GM12878 (cell line): ENCODE results near the gene DPF3. TPM values are rescaled to one million over a fixed set of nuclear protein-coding genes. Genes with fewer than 3 reads are reported as not detected.

Experiments used
- ATAC-seq: fragments of 200-7000 bp; cut with Tn5 transposase; 3 replicates; pipeline ENCODE4 v1.9.1; 2020; ENCODE audit warnings: mild to moderate bottlenecking, moderate library complexity
- BruUV-seq: library from RNA; stranded (reverse); fragments of 400-500 nt; replicated peaks from 2 replicates; lab custom pipeline; 2021; lab: Mats Ljungman, UMichigan
- CTCF ChIA-PET: fragments of 300-600 bp; sonication (Branson Sonifier 250); formaldehyde crosslinking; extraction: SDS; loops from one replicate; lab custom pipeline; 2021; ENCODE audit warnings: inconsistent platforms; lab: Yijun Ruan, JAX
- POLR2A ChIA-PET: fragments of 350-600 bp; formaldehyde crosslinking; extraction: SDS; loops from one replicate; lab custom pipeline; 2021; ENCODE audit warnings: inconsistent platforms; lab: Charles Lee
- RAD21 ChIA-PET: fragments of 300-600 bp; sonication (Branson Sonifier 250); formaldehyde crosslinking; loops from one replicate; lab custom pipeline; 2023; ENCODE audit warnings: antibody characterized with exemption; ENCODE audit not compliant: unreplicated experiment; lab: Charles Lee
- SMC1A ChIA-PET: fragments of 300-600 bp; sonication (Branson Sonifier 250); formaldehyde crosslinking; loops from one replicate; lab custom pipeline; 2023; ENCODE audit not compliant: unreplicated experiment, uncharacterized antibody; lab: Charles Lee
- DNase-seq: peaks from one replicate; pipeline ENCODE4 v3.0.0-alpha.2; 2011; ENCODE audit warnings: low read depth, low spot score
- FAIRE-seq: peaks from 3 replicates; lab custom pipeline; 2011; peaks lifted over from hg19 to GRCh38; lab: Jason Lieb, UNC
- H2AFZ ChIP-seq: 2 replicates; pipeline ENCODE4 v1.6.0; 2011; ENCODE audit warnings: low read depth, low read length, control low read depth; ENCODE audit not compliant: control insufficient read depth
- H3K27ac ChIP-seq: 2 replicates; pipeline ENCODE4 v1.5.1; 2011; ENCODE audit warnings: control low read depth; ENCODE audit not compliant: control insufficient read depth, insufficient read depth
- H3K27me3 ChIP-seq, 2 experiments: replicated peaks in 1 of 2; 2 replicates each; pipeline versions ENCODE4 v1.6.0 to v1.6.1; 2011; ENCODE audit warnings: low read length in 1 of 2; ENCODE audit not compliant: control insufficient read depth in 2 of 2, insufficient read depth in 2 of 2
- H3K36me3 ChIP-seq, 2 experiments: 2 replicates each; pipeline ENCODE4 v1.5.1; 2011; ENCODE audit warnings: low read length in 1 of 2; ENCODE audit not compliant: control insufficient read depth in 2 of 2, insufficient read depth in 2 of 2
- H3K4me1 ChIP-seq: 2 replicates; pipeline ENCODE4 v1.6.1; 2011; ENCODE audit warnings: mild to moderate bottlenecking, low read length, moderate library complexity, mixed read lengths; ENCODE audit not compliant: control insufficient read depth, insufficient read depth
- H3K4me2 ChIP-seq: 2 replicates; pipeline ENCODE4 v1.6.0; 2011; ENCODE audit warnings: control low read depth; ENCODE audit not compliant: control insufficient read depth, insufficient read depth
- H3K4me3 ChIP-seq: fragments of 200-600 bp; sonication (generic); 2 replicates; pipeline ENCODE4 v1.5.1; 2016
- H3K79me2 ChIP-seq: 2 replicates; pipeline ENCODE4 v1.6.0; 2011; ENCODE audit warnings: low read length; ENCODE audit not compliant: control insufficient read depth, insufficient read depth
- H3K9ac ChIP-seq: 2 replicates; pipeline ENCODE4 v1.8.0; 2011; ENCODE audit warnings: low read length, control low read depth, mixed read lengths; ENCODE audit not compliant: control insufficient read depth, insufficient read depth
- H3K9me3 ChIP-seq: replicated peaks from 3 replicates; pipeline ENCODE4 v1.5.1; 2011; ENCODE audit warnings: mild to moderate bottlenecking, low read length; ENCODE audit not compliant: control insufficient read depth, insufficient read depth
- H4K20me1 ChIP-seq: 2 replicates; pipeline ENCODE4 v1.6.0; 2011; ENCODE audit not compliant: control insufficient read depth, insufficient read depth
- BACH1 ChIP-seq: fragments of 450-650 bp; IDR thresholded peaks from 2 replicates; pipeline ENCODE4 v1.6.1; 2017; ENCODE audit warnings: mild to moderate bottlenecking, borderline replicate concordance
- EZH2 ChIP-seq: IDR thresholded peaks from 2 replicates; pipeline ENCODE4 v1.6.1; 2012; ENCODE audit warnings: low read depth, mild to moderate bottlenecking, control low read depth, inconsistent platforms, low read length, borderline replicate concordance; ENCODE audit not compliant: control insufficient read depth
- FOS ChIP-seq: IDR thresholded peaks from 3 replicates; pipeline ENCODE4 v1.6.1; 2011; ENCODE audit warnings: borderline replicate concordance; ENCODE audit not compliant: insufficient read length; ENCODE audit errors: extremely low read depth
- JUNB ChIP-seq: IDR thresholded peaks from 2 replicates; pipeline ENCODE4 v1.6.1; 2016; ENCODE audit warnings: antibody characterized with exemption, mild to moderate bottlenecking
- NFIC ChIP-seq: IDR thresholded peaks from 2 replicates; pipeline ENCODE4 v1.6.1; 2012; ENCODE audit warnings: low read depth, mild to moderate bottlenecking, inconsistent platforms, low read length, moderate library complexity
- PML ChIP-seq: IDR thresholded peaks from 2 replicates; pipeline ENCODE4 v1.6.1; 2012; ENCODE audit warnings: low read length, inconsistent platforms
- POU2F2 ChIP-seq: IDR thresholded peaks from 3 replicates; pipeline ENCODE4 v1.6.1; 2011; ENCODE audit warnings: low read depth, mild to moderate bottlenecking, low read length, borderline replicate concordance
- RBBP5 ChIP-seq: fragments of 200-600 bp; sonication (generic); conservative IDR thresholded peaks from 2 replicates; pipeline ENCODE4 v1.6.1; 2016
- STAT1 ChIP-seq: fragments of 450-650 bp; conservative IDR thresholded peaks from 2 replicates; pipeline ENCODE4 v1.6.1; 2014; ENCODE audit warnings: antibody characterized with exemption, mild to moderate bottlenecking
- SUZ12 ChIP-seq: fragments of 200-600 bp; sonication (generic); IDR thresholded peaks from one replicate; pipeline ENCODE4 v1.6.1; 2018; ENCODE audit warnings: antibody characterized with exemption, mild to moderate bottlenecking; ENCODE audit not compliant: unreplicated experiment
- WRNIP1 ChIP-seq: IDR thresholded peaks from 2 replicates; pipeline ENCODE4 v1.6.1; 2011; ENCODE audit warnings: low read depth, low read length, improper control_type of control experiment, borderline replicate concordance
- ZNF207 ChIP-seq: fragments of 450-650 bp; IDR thresholded peaks from 2 replicates; pipeline ENCODE4 v1.6.1; 2014; ENCODE audit warnings: antibody characterized with exemption, mild to moderate bottlenecking, borderline replicate concordance
- ZNF24 ChIP-seq: fragments of 450-650 bp; IDR thresholded peaks from 2 replicates; pipeline ENCODE4 v1.6.1; 2017; ENCODE audit warnings: antibody characterized with exemption, mild to moderate bottlenecking
- ZNF622 ChIP-seq: fragments of 450-650 bp; IDR thresholded peaks from 2 replicates; pipeline ENCODE4 v1.6.1; 2017; ENCODE audit warnings: mild to moderate bottlenecking, inconsistent platforms
- WGBS: methylation state at CpG from one replicate; pipeline ENCODE4 v1.1.6; 2016; ENCODE audit warnings: low lambda C conversion rate; ENCODE audit not compliant: insufficient replicate concordance, insufficient coverage; ENCODE audit errors: missing lambda C conversion rate; 5-methylcytosine and 5-hydroxymethylcytosine counted together
- in situ Hi-C: fragments of 300-500 bp; cut with MboI; formaldehyde crosslinking; loops from 9 replicates; pipeline ENCODE4 v1.14.3; 2018; ENCODE audit warnings: mixed read lengths
- intact Hi-C: fragments of 100-400 bp; cut with micrococcal nuclease; formaldehyde crosslinking; loops from one replicate; pipeline ENCODE4 v1.14.2; 2022; ENCODE audit not compliant: unreplicated experiment
- polyA plus RNA-seq, 11 experiments: library from polyadenylated mRNA; depleted of rRNA in 4 of 11; unstranded in 6 of 11; stranded (reverse) in 5 of 11; fragments of >200 nt; fragmentation: Nextera tagmentation in 4 of 11; fragmentation: Illumina TruSeq in 1 of 11; extraction: Ambion mirVana in 4 of 11; extraction: Trizol in 1 of 11; gene quantifications; 1 replicate in 1 of 11; 2 replicates in 10 of 11; pipeline versions ENCODE4 v1.2.1 to v1.2.3, GENCODE V29; 2011 to 2016; ENCODE audit warnings: inconsistent platforms in 2 of 11, missing spikeins in 2 of 11, low read depth in 1 of 11
- total RNA-seq, 4 experiments: library from RNA; depleted of rRNA in 3 of 4; stranded (reverse); fragments of >200 nt in 3 of 4; fragmentation: Illumina TruSeq in 1 of 4; extraction: Trizol in 1 of 4; gene quantifications; 2 replicates each; pipeline versions ENCODE4 v1.2.1 to v1.2.3, GENCODE V29; 2013 to 2021
- TF ChIP-seq, protein P1 (sequence below): fragments of 450-650 bp; formaldehyde crosslinking; IDR thresholded peaks from 2 replicates; pipeline ENCODE4 v1.5.0; 2022; ENCODE audit warnings: mild to moderate bottlenecking, missing genetic modification characterization

Gene DPF3
- total and polyA plus RNA-seq, 10 of the 15 experiments (the other 5 are each of a cell fraction or from before 2014, with no cell fraction given): 0.69 to 8.0 (median 2.2) TPM

DNA sequence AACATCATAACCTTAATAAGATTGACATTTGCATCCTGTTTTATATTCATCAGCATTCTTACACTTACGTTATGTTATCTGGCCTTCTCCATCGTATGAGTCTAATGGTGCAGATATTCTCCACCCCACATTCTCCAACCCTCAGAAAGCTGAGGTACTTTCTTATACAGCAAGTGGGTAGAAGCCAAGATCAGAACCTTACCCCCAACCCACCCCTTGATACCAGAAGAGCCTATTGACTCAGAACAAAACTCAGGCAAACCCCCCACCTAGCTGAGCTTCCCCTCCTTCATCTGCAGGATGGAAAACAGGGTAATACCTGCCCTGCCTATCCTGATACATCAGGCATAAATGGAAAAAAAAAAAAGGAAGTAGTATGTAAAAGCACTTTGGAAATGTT is 77.6 kb downstream of the DPF3 start:
- Histone ChIP-seq H3K36me3 (no peaks in the 10 kb centered on the region), H3K4me3 (no peak overlapping the region), H3K9me3 (peaks cover 3% of the 10 kb centered on the region; the same call in 2 of the 3 replicates), H3K9ac (no peak overlapping the region), H3K79me2 (no peaks in the 10 kb centered on the region)
- RAD21 ChIA-PET: no interaction called here
- no peak for FAIRE-seq
- TF ChIP-seq NFIC: 0 out of 2 replicates have a peak, but pooled peaks have one; percentile 33
- TF ChIP-seq BACH1: no peak
- TF ChIP-seq JUNB: peak; percentile 36; the same call in 1 of the 2 replicates
- TF ChIP-seq, all 136 proteins: peak for 2
- H3K27me3 ChIP-seq: no peaks in the 10 kb centered on the region
- intact Hi-C loops (loop anchor here (10.0 kb wide), 1 partner anchor 301 kb away; no protein-coding TSS in a partner anchor), in situ Hi-C loops (no loop called here)
- peak; percentile 23; the same call in 1 of the 3 replicates for ATAC-seq
- H3K4me2 ChIP-seq: no peak overlapping the region
- peaks cover 6% of the 10 kb centered on the region for H3K4me1 ChIP-seq
- BruUV-seq: no TSS peak
- SMC1A ChIA-PET: interaction anchor here (1.3 to 1.9 kb wide), 3 partner anchors 22 to 78 kb away, joined by 3 to 4 read pairs (median 3); partner anchors contain the start of gene DPF3
- no peak for DNase-seq
- POLR2A ChIA-PET: no interaction called here
- CTCF ChIA-PET: interaction anchor here (0.6 to 1.2 kb wide), 3 partner anchors 38 to 133 kb away, joined by 3 to 5 read pairs (median 3); no protein-coding TSS in a partner anchor
- H4K20me1 ChIP-seq: no peaks in the 10 kb centered on the region
- H2AFZ ChIP-seq: no peak overlapping the region
- H3K27ac ChIP-seq: no peak overlapping the region
- WGBS: 98% methylated on average over 2 of the region's 2 CpGs

DNA sequence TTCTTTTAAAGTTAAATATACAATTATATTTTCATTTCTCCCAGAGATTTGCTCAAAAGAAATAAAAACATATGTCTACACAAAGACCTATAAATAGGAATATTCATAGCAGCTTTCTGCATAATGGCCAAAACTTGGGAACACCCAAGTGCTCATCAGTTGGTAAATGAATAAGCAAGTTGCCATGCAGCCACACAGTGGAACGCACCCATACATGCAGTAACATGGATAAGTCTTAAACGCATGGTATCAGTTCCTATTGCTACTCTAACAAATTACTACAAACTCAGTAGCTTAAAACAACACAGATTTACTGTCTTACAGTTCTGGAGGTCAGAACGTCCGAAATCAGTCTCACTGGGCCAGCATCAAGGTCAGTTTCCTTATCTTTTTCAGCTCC is 78.5 kb downstream of the DPF3 start:
- H3K27me3 ChIP-seq: no peaks in the 10 kb centered on the region
- DNase-seq: no peak
- H3K9ac ChIP-seq: no peak overlapping the region
- intact Hi-C loops (loop anchor here (10.0 kb wide), 1 partner anchor 301 kb away; no protein-coding TSS in a partner anchor), in situ Hi-C loops (no loop called here)
- POLR2A ChIA-PET: interaction anchor here (0.6 kb wide), 1 partner anchor 46 kb away, joined by 3 read pairs; no protein-coding TSS in a partner anchor
- no peak overlapping the region for H3K27ac ChIP-seq
- no peak for ATAC-seq
- H2AFZ ChIP-seq: no peak overlapping the region
- no peaks in the 10 kb centered on the region for H3K79me2 ChIP-seq
- H4K20me1 ChIP-seq: no peaks in the 10 kb centered on the region
- CTCF ChIA-PET: interaction anchor here (1.0 kb wide), 1 partner anchor 12 kb away, joined by 3 read pairs; no protein-coding TSS in a partner anchor
- H3K4me2 ChIP-seq: no peak overlapping the region
- FAIRE-seq: no peak
- BruUV-seq: no TSS peak
- SMC1A ChIA-PET: interaction anchor here (1.4 kb wide), 1 partner anchor 39 kb away, joined by 3 read pairs; no protein-coding TSS in a partner anchor
- no peaks in the 10 kb centered on the region for H3K36me3 ChIP-seq
- 75% methylated on average over 4 of the region's 4 CpGs for WGBS
- H3K4me3 ChIP-seq: no peak overlapping the region
- H3K9me3 ChIP-seq: peaks cover 3% of the 10 kb centered on the region; the same call in 2 of the 3 replicates
- H3K4me1 ChIP-seq: peaks cover 6% of the 10 kb centered on the region
- RAD21 ChIA-PET: no interaction called here
- TF ChIP-seq SUZ12 (no peak), FOS (no peak), RBBP5 (no peak), PML (no peak), ZNF207 (no peak), WRNIP1 (no peak), ZNF622 (no peak), EZH2 (no peak), ZNF24 (no peak), POU2F2 (no peak), NFIC (no peak), STAT1 (no peak)
- TF ChIP-seq, protein P1, sequence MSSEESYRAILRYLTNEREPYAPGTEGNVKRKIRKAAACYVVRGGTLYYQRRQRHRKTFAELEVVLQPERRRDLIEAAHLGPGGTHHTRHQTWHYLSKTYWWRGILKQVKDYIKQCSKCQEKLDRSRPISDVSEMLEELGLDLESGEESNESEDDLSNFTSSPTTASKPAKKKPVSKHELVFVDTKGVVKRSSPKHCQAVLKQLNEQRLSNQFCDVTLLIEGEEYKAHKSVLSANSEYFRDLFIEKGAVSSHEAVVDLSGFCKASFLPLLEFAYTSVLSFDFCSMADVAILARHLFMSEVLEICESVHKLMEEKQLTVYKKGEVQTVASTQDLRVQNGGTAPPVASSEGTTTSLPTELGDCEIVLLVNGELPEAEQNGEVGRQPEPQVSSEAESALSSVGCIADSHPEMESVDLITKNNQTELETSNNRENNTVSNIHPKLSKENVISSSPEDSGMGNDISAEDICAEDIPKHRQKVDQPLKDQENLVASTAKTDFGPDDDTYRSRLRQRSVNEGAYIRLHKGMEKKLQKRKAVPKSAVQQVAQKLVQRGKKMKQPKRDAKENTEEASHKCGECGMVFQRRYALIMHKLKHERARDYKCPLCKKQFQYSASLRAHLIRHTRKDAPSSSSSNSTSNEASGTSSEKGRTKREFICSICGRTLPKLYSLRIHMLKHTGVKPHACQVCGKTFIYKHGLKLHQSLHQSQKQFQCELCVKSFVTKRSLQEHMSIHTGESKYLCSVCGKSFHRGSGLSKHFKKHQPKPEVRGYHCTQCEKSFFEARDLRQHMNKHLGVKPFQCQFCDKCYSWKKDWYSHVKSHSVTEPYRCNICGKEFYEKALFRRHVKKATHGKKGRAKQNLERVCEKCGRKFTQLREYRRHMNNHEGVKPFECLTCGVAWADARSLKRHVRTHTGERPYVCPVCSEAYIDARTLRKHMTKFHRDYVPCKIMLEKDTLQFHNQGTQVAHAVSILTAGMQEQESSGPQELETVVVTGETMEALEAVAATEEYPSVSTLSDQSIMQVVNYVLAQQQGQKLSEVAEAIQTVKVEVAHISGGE (CRISPR knock-in tag): no peak
